ENCODE results near the gene ERN2. TPM values are rescaled to one million over a fixed set of nuclear protein-coding genes. Genes with fewer than 3 reads are reported as not detected.
A peak's percentile ranks its signal among the peaks of the same experiment; 100 is the strongest.

The ERN2 gene
- total and polyA plus RNA-seq, 2 of the 13 experiments (the other 11 are each of a cell fraction or from before 2014, with no cell fraction given), result 2.2 to 3.5 TPM

GRCh38 chr16:23729503-23730424 is 16.7 kb upstream of the ERN2 start (continued):
- TF ChIP-seq BCL6 (CRISPR knock-in tag; IDR thresholded peaks at IDR 0.05) (0 out of 2 replicates have a peak, but pooled peaks have one; percentile 41), ZBTB40 (IDR thresholded peaks at IDR 0.05) (no peak), ZBTB40 (CRISPR knock-in tag; IDR thresholded peaks at IDR 0.05) (no peak), ZNF441 (CRISPR knock-in tag; IDR thresholded peaks at IDR 0.05; ENCODE audit: borderline replicate concordance) (no peak), ZNF296 (CRISPR knock-in tag; conservative IDR thresholded peaks at IDR 0.05) (no peak), ZNF644 (CRISPR knock-in tag; IDR thresholded peaks at IDR 0.05; ENCODE audit: low read depth) (peak; percentile 74), SP4 (CRISPR knock-in tag; IDR thresholded peaks at IDR 0.05) (peak; percentile 39; the same call in 1 of the 2 replicates), RXRB (CRISPR knock-in tag; IDR thresholded peaks at IDR 0.05; ENCODE audit: borderline replicate concordance) (0 out of 2 replicates have a peak, but pooled peaks have one; percentile 59), ZKSCAN5 (CRISPR knock-in tag; IDR thresholded peaks at IDR 0.05) (no peak), RBM22 (optimal IDR thresholded peaks at IDR 0.05; ENCODE audit: low read length) (no peak), ZNF274 (CRISPR knock-in tag; IDR thresholded peaks at IDR 0.05) (0 out of 2 replicates have a peak, but pooled peaks have one; percentile 34), ZNF431 (CRISPR knock-in tag; IDR thresholded peaks at IDR 0.05; ENCODE audit: borderline replicate concordance, low read depth) (no peak)
- TF ChIP-seq, protein P1, sequence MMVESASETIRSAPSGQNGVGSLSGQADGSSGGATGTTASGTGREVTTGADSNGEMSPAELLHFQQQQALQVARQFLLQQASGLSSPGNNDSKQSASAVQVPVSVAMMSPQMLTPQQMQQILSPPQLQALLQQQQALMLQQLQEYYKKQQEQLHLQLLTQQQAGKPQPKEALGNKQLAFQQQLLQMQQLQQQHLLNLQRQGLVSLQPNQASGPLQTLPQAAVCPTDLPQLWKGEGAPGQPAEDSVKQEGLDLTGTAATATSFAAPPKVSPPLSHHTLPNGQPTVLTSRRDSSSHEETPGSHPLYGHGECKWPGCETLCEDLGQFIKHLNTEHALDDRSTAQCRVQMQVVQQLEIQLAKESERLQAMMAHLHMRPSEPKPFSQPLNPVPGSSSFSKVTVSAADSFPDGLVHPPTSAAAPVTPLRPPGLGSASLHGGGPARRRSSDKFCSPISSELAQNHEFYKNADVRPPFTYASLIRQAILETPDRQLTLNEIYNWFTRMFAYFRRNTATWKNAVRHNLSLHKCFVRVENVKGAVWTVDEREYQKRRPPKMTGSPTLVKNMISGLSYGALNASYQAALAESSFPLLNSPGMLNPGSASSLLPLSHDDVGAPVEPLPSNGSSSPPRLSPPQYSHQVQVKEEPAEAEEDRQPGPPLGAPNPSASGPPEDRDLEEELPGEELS (CRISPR knock-in tag; IDR thresholded peaks at IDR 0.05), result 0 out of 2 replicates have a peak, but pooled peaks have one; percentile 17
- TF ChIP-seq, protein P2, sequence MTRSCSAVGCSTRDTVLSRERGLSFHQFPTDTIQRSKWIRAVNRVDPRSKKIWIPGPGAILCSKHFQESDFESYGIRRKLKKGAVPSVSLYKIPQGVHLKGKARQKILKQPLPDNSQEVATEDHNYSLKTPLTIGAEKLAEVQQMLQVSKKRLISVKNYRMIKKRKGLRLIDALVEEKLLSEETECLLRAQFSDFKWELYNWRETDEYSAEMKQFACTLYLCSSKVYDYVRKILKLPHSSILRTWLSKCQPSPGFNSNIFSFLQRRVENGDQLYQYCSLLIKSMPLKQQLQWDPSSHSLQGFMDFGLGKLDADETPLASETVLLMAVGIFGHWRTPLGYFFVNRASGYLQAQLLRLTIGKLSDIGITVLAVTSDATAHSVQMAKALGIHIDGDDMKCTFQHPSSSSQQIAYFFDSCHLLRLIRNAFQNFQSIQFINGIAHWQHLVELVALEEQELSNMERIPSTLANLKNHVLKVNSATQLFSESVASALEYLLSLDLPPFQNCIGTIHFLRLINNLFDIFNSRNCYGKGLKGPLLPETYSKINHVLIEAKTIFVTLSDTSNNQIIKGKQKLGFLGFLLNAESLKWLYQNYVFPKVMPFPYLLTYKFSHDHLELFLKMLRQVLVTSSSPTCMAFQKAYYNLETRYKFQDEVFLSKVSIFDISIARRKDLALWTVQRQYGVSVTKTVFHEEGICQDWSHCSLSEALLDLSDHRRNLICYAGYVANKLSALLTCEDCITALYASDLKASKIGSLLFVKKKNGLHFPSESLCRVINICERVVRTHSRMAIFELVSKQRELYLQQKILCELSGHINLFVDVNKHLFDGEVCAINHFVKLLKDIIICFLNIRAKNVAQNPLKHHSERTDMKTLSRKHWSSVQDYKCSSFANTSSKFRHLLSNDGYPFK (CRISPR knock-in tag; IDR thresholded peaks at IDR 0.05; ENCODE audit: borderline replicate concordance), result 0 out of 2 replicates have a peak, but pooled peaks have one; percentile 25

Measured in HepG2 (cell line).